Activated CD4-positive, alpha-beta memory T cell treated with anti-CD3 and anti-CD28 coated beads, Interleukin-2, amount 10 ng/mL, durations not matched to agents 7 days and 5 days (primary cell): ENCODE data around the gene HSPA5. TPM values are rescaled to one million over a fixed set of nuclear protein-coding genes. Genes with fewer than 3 reads are reported as not detected.

Experiments used
- CTCF ChIA-PET: fragments of 350-600 bp; sonication (Branson Sonifier 250); formaldehyde crosslinking; loops from one replicate; lab custom pipeline; 2021; ENCODE audit warnings: antibody characterized with exemption, inconsistent platforms; lab: Charles Lee
- POLR2A ChIA-PET: fragments of 350-600 bp; sonication (Branson Sonifier 250); formaldehyde crosslinking; loops from one replicate; lab custom pipeline; 2021; ENCODE audit warnings: antibody characterized with exemption; lab: Charles Lee
- DNase-seq: peaks from one replicate; pipeline ENCODE4 v3.0.0-alpha.2; 2020
- H3K27ac Mint-ChIP-seq: one replicate; pipeline ENCODE4 v1.8.0; 2021; ENCODE audit warnings: mild to moderate bottlenecking, mixed read lengths
- H3K27me3 Mint-ChIP-seq: one replicate; pipeline ENCODE4 v1.8.0; 2021; ENCODE audit warnings: mixed read lengths
- H3K36me3 Mint-ChIP-seq: one replicate; pipeline ENCODE4 v1.8.0; 2021; ENCODE audit warnings: low read depth, mixed read lengths
- H3K4me1 Mint-ChIP-seq: one replicate; pipeline ENCODE4 v1.8.0; 2021; ENCODE audit warnings: mixed read lengths
- H3K4me3 Mint-ChIP-seq: one replicate; pipeline ENCODE4 v1.8.0; 2021; ENCODE audit warnings: mild to moderate bottlenecking, mixed read lengths
- H3K9me3 Mint-ChIP-seq: one replicate; pipeline ENCODE4 v1.8.0; 2021; ENCODE audit warnings: mixed read lengths
- total RNA-seq, 2 experiments: library from RNA; stranded (reverse); gene quantifications; one replicate each; pipeline ENCODE4 v1.2.3, GENCODE V29; 2021

Gene HSPA5
- total RNA-seq, 2 experiments from 2014 or later: 155 to 156 TPM

- peaks cover 24% of the 10 kb centered on the region for H3K36me3 Mint-ChIP-seq
- no peaks in the 10 kb centered on the region for H3K9me3 Mint-ChIP-seq
- peaks cover 42% of the 10 kb centered on the region for H3K4me1 Mint-ChIP-seq
- POLR2A ChIA-PET: interaction anchor here (0.6 to 5.5 kb wide), 9 partner anchors 8 to 320 kb away, joined by 3 to 112 read pairs (median 4); partner anchors contain the start of gene HSPA5
- H3K27ac Mint-ChIP-seq: peak within 1 kb of the TSS; percentile 86
- H3K4me3 Mint-ChIP-seq: peak within 1 kb of the TSS; percentile 91
- DNase-seq: peak; percentile 92
- CTCF ChIA-PET: interaction anchor here (0.9 to 3.0 kb wide), 10 partner anchors 9 to 116 kb away, joined by 3 to 26 read pairs (median 4); partner anchors contain the start of genes HSPA5 and RABEPK
- peaks cover 2% of the 10 kb centered on the region for H3K27me3 Mint-ChIP-seq
Observed at GRCh38 chr9:125261501-125262293, 20.6 kb upstream of the HSPA5 start, which contains the start of gene GAPVD1. Gene GAPVD1, plus strand, starts transcription at chr9:125261826. Its CDS starts 37,096 bp downstream, at chr9:125298922.

GRCh38 chr9:125260561-125260960, 19.4 kb upstream of the HSPA5 start:
- POLR2A ChIA-PET: interaction anchor here (1.1 to 5.5 kb wide), 3 partner anchors 18 to 398 kb away, joined by 3 to 112 read pairs (median 3); partner anchors contain the start of genes ARPC5L, HSPA5 and RPL35
- peaks cover 2% of the 10 kb centered on the region for H3K27me3 Mint-ChIP-seq
- no peak for DNase-seq
- peaks cover 41% of the 10 kb centered on the region for H3K4me1 Mint-ChIP-seq
- peak overlapping the region; percentile 86 for H3K27ac Mint-ChIP-seq
- CTCF ChIA-PET: interaction anchor here (1.1 to 3.0 kb wide), 6 partner anchors 9 to 117 kb away, joined by 3 to 26 read pairs (median 6); partner anchors contain the start of gene HSPA5
- H3K9me3 Mint-ChIP-seq: no peaks in the 10 kb centered on the region
- peak overlapping the region; percentile 91 for H3K4me3 Mint-ChIP-seq
- peaks cover 17% of the 10 kb centered on the region for H3K36me3 Mint-ChIP-seq

- no peak overlapping the region for H3K27ac Mint-ChIP-seq
- H3K9me3 Mint-ChIP-seq: no peaks in the 10 kb centered on the region
- ChIA-PET POLR2A (interaction anchor here (0.7 to 5.5 kb wide), 2 partner anchors 16 to 56 kb away, joined by 3 to 112 read pairs; partner anchors contain the start of gene HSPA5), CTCF (no interaction called here)
- peaks cover 2% of the 10 kb centered on the region for H3K27me3 Mint-ChIP-seq
- peaks cover 8% of the 10 kb centered on the region for H3K36me3 Mint-ChIP-seq
- DNase-seq: no peak
- H3K4me1 Mint-ChIP-seq: peaks cover 28% of the 10 kb centered on the region
- no peak overlapping the region for H3K4me3 Mint-ChIP-seq
Observed at GRCh38 chr9:125258832-125259534, 17.8 kb upstream of the HSPA5 start.

GRCh38 chr9:125258160-125258785, 17.1 kb upstream of the HSPA5 start:
- no peak overlapping the region for H3K27ac Mint-ChIP-seq
- CTCF ChIA-PET: no interaction called here
- POLR2A ChIA-PET: interaction anchor here (0.7 kb wide), 2 partner anchors 17 to 56 kb away, joined by 3 to 4 read pairs; partner anchors contain the start of gene HSPA5

GRCh38 chr9:125255781-125256391, 14.7 kb upstream of the HSPA5 start:
- CTCF ChIA-PET: interaction anchor here (1.0 to 1.5 kb wide), 9 partner anchors 12 to 122 kb away, joined by 3 to 7 read pairs (median 4); partner anchors contain the start of gene HSPA5
- DNase-seq: no peak
- POLR2A ChIA-PET: interaction anchor here (3.6 kb wide), 1 partner anchor 14 kb away, joined by 38 read pairs; the partner anchor contains the start of gene HSPA5

More at GRCh38 chr9:125258160-125258785, 17.1 kb upstream of the HSPA5 start:
- peaks cover 2% of the 10 kb centered on the region for H3K27me3 Mint-ChIP-seq
- H3K4me3 Mint-ChIP-seq: no peak overlapping the region
- H3K9me3 Mint-ChIP-seq: no peaks in the 10 kb centered on the region
- peaks cover 3% of the 10 kb centered on the region for H3K36me3 Mint-ChIP-seq
- no peak for DNase-seq
- H3K4me1 Mint-ChIP-seq: peaks cover 20% of the 10 kb centered on the region

GRCh38 chr9:125254231-125254630, 13.1 kb upstream of the HSPA5 start:
- no peak overlapping the region for H3K27ac Mint-ChIP-seq
- CTCF ChIA-PET: interaction anchor here (0.7 kb wide), 1 partner anchor 10 kb away, joined by 4 read pairs; no protein-coding TSS in a partner anchor
- H3K4me3 Mint-ChIP-seq: no peak overlapping the region
- peaks cover under 1% of the 10 kb centered on the region for H3K27me3 Mint-ChIP-seq
- DNase-seq: no peak
- POLR2A ChIA-PET: interaction anchor here (0.6 to 3.6 kb wide), 2 partner anchors 12 to 53 kb away, joined by 3 to 38 read pairs; partner anchors contain the start of gene HSPA5
- H3K9me3 Mint-ChIP-seq: no peaks in the 10 kb centered on the region
- H3K36me3 Mint-ChIP-seq: no peaks in the 10 kb centered on the region
- no peaks in the 10 kb centered on the region for H3K4me1 Mint-ChIP-seq

More at GRCh38 chr9:125255781-125256391, 14.7 kb upstream of the HSPA5 start:
- no peak overlapping the region for H3K27ac Mint-ChIP-seq
- no peaks in the 10 kb centered on the region for H3K36me3 Mint-ChIP-seq
- H3K27me3 Mint-ChIP-seq: peaks cover 2% of the 10 kb centered on the region
- no peaks in the 10 kb centered on the region for H3K9me3 Mint-ChIP-seq
- peaks cover 6% of the 10 kb centered on the region for H3K4me1 Mint-ChIP-seq
- H3K4me3 Mint-ChIP-seq: no peak overlapping the region

GRCh38 chr9:125246261-125246667, 5.1 kb upstream of the HSPA5 start:
- H3K4me3 Mint-ChIP-seq: no peak overlapping the region
- CTCF ChIA-PET: no interaction called here
- no peaks in the 10 kb centered on the region for H3K27me3 Mint-ChIP-seq
- POLR2A ChIA-PET: interaction anchor here (2.1 kb wide), 1 partner anchor 10 kb away, joined by 9 read pairs; no protein-coding TSS in a partner anchor
- peaks cover 8% of the 10 kb centered on the region for H3K36me3 Mint-ChIP-seq
- no peak for DNase-seq
- H3K9me3 Mint-ChIP-seq: no peaks in the 10 kb centered on the region
- H3K27ac Mint-ChIP-seq: no peak overlapping the region
- H3K4me1 Mint-ChIP-seq: peaks cover 13% of the 10 kb centered on the region

GRCh38 chr9:125243792-125244260, 2.7 kb upstream of the HSPA5 start:
- DNase-seq: no peak
- Mint-ChIP-seq H3K36me3 (peaks cover 31% of the 10 kb centered on the region), H3K9me3 (no peaks in the 10 kb centered on the region), H3K27ac (no peak overlapping the region), H3K4me1 (peaks cover 22% of the 10 kb centered on the region), H3K27me3 (no peaks in the 10 kb centered on the region), H3K4me3 (no peak overlapping the region)
- ChIA-PET CTCF (interaction anchor here (1.1 to 1.8 kb wide), 3 partner anchors 12 to 18 kb away, joined by 3 to 9 read pairs (median 3); partner anchors contain the start of gene GAPVD1), POLR2A (interaction anchor here (1.4 to 5.0 kb wide), 4 partner anchors 11 to 53 kb away, joined by 4 to 112 read pairs (median 56); partner anchors contain the start of genes GAPVD1 and RABEPK)

- Mint-ChIP-seq H3K4me3 (peak overlapping the region; percentile 92), H3K27ac (peak overlapping the region; percentile 98), H3K9me3 (no peaks in the 10 kb centered on the region), H3K27me3 (no peaks in the 10 kb centered on the region), H3K36me3 (peaks cover 49% of the 10 kb centered on the region), H3K4me1 (peaks cover 39% of the 10 kb centered on the region)
- no peak for DNase-seq
- POLR2A ChIA-PET: interaction anchor here (0.6 to 5.0 kb wide), 52 partner anchors 7 to 1564 kb away, joined by 3 to 112 read pairs (median 6); partner anchors contain the start of genes ARPC5L, GAPVD1, GOLGA1 and PPP6C
- CTCF ChIA-PET: interaction anchor here (0.7 to 2.4 kb wide), 7 partner anchors 14 to 1157 kb away, joined by 3 to 26 read pairs (median 4); partner anchors contain the start of genes GAPVD1 and RABEPK
Observed at GRCh38 chr9:125241863-125242739, 958 bp upstream of the HSPA5 start.

GRCh38 chr9:125240649-125240999, 519 bp downstream of the HSPA5 start:
- Mint-ChIP-seq H3K36me3 (peaks cover 63% of the 10 kb centered on the region), H3K27ac (peak overlapping the region; percentile 98), H3K27me3 (no peaks in the 10 kb centered on the region), H3K9me3 (no peaks in the 10 kb centered on the region), H3K4me3 (peak overlapping the region; percentile 92), H3K4me1 (peaks cover 54% of the 10 kb centered on the region)
- peak; percentile 57 for DNase-seq
- ChIA-PET POLR2A (interaction anchor here (0.6 to 5.0 kb wide), 30 partner anchors 9 to 1565 kb away, joined by 3 to 112 read pairs (median 8); partner anchors contain the start of genes ARPC5L, GAPVD1, GOLGA1 and PPP6C), CTCF (interaction anchor here (0.7 to 2.4 kb wide), 7 partner anchors 21 to 121 kb away, joined by 3 to 26 read pairs (median 4); partner anchors contain the start of genes GAPVD1 and RABEPK)
